ENCODE results near the gene RBM33.

Gene RBM33

GRCh38 chr7:155797262-155798250 lies 153.1 kb downstream of the RBM33 start:
- DNase-seq, result no peak

DNA sequence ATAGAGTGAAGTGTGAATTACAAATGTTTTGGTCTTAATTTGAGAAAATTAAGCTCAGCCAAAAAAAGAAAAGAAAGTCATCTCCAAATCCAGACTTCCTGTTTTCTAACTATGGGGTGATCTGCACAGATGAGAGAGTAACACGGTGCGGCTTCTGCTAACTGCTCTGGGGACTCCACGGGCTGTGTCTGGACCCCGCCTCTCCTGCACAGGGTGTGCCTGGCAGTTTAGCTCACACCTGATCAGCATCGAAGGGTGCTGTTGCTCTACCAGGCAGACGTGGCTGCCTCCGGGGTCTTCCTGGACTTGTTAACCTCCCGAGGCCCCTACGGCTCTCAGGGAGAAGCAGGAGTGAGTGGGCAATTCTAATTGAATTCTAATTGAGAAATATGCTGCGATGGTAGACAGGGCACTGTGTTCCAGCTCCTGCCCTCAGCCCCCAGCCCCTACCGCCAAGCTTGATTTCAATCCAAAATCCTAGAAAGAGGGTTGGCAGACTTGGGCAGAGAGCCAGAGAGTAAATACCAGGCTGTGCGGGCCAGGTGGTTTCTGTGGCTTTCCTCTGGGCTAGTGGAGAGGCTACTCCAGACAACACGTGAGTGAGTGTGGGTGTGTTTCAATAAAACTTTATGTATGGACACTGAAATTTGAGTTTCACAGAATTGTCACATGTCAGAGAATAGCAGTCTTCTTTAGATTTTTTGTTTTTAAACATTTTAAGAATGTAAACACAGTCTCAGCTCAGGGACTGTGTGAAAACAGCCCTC lies 154.4 kb downstream of the RBM33 start:
- DNase-seq, result peak in 1 of 2 donors; percentile 9

DNA sequence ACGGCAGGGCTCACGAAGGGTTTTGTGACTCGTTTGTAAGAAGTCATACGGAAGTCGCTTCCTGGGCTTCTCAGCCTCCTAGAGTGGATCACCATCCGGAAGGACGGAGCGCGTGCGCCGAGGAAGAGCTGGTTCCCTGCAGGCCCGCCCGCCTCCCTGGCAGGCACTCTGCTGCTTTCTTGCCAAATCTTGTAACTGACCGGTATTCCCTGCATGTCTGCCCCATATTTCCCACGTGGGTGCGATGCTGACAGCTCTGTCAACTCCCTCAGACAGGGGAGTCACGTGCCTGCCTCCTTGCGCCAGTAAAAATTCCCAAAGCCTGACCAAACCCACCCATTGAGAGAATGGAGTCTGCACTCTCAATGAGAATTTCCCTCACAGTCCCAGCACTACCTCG lies 155.1 kb downstream of the RBM33 start:
- DNase-seq, result no peak

GRCh38 chr7:155800301-155800700 lies 155.8 kb downstream of the RBM33 start:
- DNase-seq, result no peak

DNA sequence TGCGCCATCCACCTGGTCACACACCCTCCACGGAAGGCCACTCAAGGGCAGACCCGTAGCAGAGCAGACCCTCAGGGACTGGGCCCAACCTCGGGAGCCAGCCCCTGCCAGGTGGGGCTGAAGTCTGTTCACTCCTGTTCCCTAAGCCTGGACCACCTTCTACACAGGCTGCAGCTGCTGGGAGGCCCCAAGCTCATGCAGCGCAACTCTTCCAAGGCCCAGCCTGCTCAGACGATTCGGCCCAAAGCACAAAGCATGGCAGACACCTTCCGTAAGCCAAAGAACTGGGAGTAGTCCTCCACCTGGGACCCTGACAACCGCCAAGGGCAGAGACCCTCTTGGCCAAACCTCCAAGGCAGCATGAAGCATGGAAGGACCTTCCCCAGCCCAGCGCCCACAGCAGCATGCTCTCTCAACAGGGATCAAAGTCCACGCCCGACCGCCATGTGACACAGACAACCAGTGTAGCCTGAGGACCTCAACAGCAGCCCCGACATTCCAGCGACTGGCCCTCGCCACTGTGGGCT lies 156.3 kb downstream of the RBM33 start:
- DNase-seq, result no peak

DNA sequence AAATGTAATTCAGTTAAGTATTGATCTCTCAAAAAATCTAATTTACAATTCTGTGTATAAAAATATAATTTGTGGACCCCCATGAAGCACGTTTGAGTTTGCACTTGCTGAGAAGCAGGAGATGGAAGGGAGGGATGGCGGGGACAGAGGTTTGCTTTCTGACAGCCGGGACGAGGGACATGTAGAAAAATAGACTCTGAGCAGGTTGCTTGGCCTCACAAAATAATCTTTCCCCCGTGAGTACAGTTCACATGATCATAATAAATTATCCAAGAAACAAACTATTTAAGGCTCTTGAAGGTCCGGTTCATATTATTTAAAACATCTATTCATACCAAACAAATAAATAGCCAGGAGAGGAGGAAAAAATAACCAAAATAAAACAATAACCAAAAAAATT lies 157.8 kb downstream of the RBM33 start:
- no peak for DNase-seq

DNA sequence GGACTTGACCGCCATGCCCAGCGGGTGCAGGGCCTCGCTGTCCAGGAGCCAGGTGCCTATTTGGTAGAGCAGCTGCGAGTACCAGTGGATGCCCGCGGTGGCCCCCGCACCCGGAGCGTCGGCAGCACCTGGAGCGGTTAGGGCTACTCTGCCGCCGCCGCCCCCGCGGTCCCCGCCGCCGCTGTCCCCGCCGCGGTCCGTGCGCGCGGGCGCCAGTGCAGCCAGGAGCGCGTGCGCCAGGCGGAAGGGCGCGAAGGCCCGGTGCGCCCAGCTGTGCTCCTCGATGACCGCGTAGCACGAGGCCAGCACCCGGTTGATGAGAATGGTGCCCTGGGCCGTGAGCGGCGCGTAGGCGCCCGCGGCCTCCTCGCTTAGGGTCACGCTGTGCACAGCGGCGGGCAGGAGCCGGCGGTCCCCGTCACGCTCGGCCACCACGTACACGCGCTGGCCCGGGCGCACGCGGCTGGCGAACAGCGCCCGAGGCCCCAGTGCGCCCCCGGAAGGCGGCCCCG lies 158.5 kb downstream of the RBM33 start:
- DNase-seq, result no peak

DNA sequence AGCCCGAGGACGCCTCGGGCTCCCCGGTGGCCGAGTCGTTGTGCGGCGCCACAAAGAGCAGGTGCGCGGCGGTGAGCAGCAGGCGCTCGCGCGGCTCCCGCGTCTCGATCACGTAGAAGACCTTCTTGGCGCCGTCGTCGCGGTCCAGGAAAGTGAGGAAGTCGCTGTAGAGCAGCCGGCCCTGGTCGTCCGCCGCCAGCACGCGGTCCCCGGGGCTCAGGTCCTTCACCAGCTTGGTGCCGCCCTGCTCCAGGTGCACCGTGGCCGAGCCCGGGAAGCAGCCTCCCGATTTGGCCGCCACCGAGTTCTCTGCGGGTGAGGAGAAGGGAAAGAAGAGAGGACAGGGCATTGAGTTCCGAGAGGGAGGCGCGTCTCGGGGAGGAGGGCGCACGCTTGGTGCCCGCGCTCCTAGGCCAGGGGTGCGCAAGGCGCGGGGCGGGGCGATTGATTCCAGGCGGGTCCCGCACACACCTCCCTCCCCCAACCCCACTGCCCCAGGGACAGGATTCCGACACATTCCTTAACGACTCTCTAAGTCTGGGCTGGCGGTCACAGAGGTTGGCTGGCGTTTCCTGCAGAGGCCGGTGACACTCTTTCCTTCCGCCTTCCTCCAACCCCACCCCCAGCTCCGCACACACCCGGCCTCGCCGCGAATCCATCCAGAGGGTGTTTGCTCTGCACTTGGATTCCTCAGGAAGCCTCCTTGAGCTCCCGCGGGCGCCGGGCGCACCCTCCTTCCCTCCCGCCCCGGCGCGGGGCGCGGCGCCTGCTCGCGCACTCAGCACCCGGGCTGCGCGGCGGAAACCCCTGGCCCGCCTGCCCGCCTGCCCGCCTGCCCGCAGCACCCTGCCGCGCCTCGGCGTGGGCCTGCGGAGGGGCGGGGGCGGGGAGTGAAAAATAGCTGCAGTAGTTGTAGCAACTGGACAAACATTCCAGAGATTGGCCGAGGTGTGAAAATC lies 159.2 kb downstream of the RBM33 start:
- no peak for DNase-seq

- no peak for DNase-seq
Measured at GRCh38 chr7:155804431-155804831, 160.0 kb downstream of the RBM33 start.

DNA sequence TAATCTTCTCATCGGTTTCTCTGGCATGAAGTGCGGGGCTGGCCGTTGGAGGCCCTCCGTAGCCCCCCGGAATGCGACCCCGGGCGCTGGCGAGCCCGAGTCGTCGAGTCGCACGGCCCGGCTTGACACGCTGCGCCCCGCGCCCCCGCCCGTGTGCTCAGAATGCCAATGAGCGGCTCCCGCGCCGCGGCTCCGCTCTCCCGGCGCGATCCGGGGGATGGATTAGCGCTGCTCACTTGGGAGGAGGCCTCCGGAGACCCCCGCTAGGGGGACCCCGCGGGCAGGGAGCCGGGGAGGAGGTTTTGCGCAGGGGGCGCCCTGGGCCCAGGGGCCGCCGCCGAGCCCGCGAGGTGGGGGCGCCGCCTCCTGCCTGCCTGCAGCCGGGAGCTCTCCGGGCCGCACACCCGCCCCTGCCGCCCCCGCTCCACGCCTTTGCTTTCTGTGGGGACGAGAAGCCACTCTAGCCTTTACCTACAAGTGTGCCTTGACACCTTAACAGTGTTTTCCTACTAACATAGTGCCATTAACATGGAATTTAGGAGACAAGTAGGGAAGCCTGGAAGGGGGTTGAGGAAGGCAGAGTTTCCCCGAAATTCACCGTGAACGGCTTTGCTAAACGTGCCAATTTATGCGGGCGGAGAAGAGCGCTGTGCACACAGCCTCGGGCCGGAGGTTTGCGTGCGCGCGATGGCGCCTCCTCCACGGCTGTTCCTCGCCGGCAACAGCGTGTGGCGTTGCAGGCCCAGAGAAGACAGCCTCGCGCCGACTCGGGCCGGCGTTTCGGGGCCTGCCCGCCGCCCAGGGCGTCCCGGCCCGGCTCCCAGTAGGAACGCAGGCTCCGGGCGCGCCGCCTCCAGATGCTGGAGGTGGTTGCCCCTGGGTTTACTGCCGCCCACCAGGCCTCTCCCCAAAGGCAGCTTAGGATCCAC lies 160.7 kb downstream of the RBM33 start:
- DNase-seq, result peak in 1 of 2 donors; percentile 48

DNA sequence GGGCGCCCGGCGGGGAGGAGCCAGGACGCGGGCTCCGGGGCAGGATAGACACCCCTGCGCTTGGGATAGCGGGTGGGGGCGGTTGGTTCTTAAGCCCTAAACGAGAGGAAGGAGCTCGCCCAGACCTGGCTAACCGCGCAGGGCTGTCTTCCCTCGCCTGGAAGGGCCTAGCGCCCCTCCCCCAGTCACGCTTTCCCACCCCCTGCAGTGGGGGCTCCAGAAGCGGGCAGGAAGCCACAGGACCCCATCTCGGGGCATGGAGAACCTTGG lies 161.3 kb downstream of the RBM33 start:
- DNase-seq, result no peak

DNA sequence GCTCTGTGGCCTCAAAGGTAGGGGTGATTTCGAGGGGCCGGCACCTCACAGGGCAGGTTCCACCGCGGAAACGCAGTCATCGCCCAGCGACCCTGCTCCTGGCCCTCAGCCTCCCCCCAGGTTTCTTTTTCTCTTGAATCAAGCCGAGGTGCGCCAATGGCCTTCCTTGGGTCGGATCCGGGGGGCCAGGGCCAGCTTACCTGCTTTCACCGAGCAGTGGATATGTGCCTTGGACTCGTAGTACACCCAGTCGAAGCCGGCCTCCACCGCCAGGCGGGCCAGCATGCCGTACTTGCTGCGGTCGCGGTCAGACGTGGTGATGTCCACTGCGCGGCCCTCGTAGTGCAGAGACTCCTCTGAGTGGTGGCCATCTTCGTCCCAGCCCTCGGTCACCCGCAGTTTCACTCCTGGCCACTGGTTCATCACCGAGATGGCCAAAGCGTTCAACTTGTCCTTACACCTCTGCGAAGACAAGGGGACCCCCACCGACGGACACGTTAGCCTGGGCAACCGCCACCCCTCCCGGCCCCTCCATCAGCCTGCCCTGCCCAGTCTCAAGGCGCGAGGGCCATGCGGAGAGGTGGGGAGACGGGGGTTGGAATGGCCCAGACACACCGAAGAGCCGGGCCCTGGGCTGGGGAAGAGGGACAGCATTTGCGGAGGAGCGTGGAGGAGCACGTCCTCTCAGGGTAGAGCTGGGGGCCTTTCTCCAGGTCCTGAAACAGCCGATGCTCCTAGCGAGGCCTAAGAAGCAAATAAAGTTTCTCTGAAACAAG lies 161.8 kb downstream of the RBM33 start:
- DNase-seq, result no peak

GRCh38 chr7:155807065-155807671 lies 162.7 kb downstream of the RBM33 start:
- DNase-seq, result no peak

- no peak for DNase-seq
Measured at GRCh38 chr7:155807789-155808548, 163.5 kb downstream of the RBM33 start.

DNA sequence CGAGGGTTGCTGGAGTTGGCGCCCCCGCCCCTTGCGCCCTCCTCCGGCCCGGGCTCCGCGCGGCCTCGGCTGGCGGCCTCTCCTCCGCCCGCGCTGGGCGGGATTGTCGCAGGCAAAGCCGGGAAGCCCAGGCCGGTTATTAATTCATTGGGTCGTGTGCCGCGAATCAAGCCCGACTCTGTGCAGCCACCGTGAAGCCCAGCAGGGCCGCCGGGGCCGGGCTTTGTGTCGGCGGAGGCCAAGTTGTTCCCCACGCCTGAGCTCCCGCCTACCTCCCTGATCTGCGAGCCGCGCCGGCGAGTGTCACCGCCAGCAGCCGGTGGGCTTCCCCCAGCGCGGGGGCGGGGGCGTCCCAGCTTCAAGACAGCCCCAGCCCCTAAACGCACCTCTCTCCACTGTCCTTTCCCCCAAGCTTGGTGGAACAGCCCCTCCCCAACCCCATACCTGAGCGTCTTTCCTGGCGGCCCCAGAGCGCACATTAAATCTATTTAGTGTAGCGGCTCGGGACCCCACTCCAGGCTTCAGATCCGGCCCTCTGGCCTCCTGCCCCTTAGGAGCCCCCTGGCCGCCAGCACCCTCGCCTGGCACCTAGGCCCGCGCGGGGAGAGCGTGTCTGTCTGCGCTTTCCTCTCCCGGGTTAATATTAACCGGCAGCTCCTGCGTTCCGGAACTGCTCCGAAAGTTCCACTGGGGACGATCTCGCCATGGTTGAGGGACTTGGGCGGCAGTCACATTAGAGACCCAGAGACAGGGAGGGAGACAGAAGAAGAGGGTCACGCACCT lies 164.3 kb downstream of the RBM33 start:
- no peak for DNase-seq

DNA sequence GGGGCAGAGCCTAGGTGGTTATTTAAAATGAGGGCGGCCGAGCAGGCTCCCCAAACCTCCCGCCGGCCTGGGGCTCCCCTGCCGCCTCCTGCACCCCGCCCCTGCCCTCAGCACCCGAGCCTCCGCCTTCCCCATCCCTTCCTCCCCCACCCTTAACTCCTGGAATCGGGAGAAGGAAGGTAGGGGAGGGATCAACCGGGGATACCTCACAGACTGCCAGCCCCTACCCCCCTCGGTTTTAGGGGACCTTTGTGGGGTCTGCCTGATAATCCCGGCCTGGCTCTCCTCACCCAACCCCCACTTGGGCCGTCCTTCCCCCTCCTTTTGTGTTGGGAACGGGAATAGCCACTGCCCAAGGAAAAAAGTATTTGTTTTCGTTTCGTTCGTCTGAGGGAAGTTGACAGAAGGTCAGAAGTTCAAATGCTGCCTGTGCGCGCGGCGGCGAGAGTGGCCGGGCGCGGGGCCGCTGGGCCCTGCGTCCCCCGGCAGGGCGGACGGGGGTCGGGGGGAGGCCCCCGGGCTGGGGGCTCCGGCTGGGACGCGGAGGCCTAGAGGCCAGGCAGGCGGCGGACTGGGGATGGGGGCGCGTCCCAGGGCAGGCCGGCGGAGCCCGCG lies 165.0 kb downstream of the RBM33 start:
- DNase-seq, result no peak

DNA sequence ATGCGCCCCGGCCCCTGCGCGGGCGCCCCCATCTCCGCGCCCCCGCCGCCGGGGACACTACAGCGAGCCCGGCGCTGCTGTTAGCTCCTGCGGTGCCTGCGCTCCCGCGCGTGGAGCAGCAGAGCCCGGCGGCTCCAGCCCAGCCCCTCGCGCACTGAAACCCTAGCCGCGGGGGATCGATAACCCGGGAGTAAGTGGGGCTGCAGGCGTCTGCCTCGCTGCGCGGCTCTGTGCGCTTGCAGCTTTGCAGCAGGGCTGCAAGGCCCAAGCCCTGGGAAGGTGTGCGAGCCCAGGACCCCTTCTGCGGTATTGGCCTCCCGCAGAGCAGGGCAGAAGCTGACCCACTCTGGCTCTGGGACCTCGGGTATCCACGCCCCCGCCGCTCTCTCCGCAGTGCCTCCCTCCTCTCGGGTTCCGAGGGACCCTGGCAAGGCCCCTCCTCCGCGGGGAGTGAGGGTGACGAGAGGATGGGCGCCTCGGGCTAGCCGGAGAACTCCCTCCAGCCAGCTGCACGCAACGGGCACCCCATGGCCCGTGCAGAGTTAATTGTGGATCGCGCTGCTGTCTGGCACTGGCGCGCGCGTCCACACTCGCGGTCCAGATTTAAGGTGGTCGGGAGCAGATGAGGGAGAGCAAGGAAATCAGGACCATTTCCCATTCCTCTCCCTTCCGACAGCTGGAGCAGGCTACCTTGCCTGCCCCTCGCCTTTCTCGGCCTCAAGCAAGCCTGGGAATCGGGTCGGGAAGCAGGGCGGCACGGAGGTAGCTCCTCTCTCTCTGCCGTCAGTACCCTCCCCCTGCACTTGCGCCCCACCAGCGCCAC lies 165.7 kb downstream of the RBM33 start:
- no peak for DNase-seq
